Sigmoid colon (tissue), 7 donors: ENCODE data around the gene ZNF366. TPM values are rescaled to one million over a fixed set of nuclear protein-coding genes. Genes with fewer than 3 reads are reported as not detected.

Experiments used
- DNase-seq: peaks from one replicate; pipeline ENCODE4 v3.0.0-alpha.2; 2019
- H3K27ac ChIP-seq, 4 donors: fragments of 200-600 bp; sonication (generic); one replicate each; pipeline ENCODE4 v1.5.1; 2016 to 2019; ENCODE audit warnings: mild to moderate bottlenecking in 1 of 4
- H3K27me3 ChIP-seq, 3 donors: fragments of 200-600 bp; sonication (generic); one replicate each; pipeline ENCODE4 v1.5.1; 2019; ENCODE audit warnings: mild to moderate bottlenecking in 1 of 3
- H3K36me3 ChIP-seq, 4 donors: fragments of 200-600 bp; sonication (generic); one replicate each; pipeline ENCODE4 v1.5.1; 2016 to 2019
- H3K4me1 ChIP-seq, 4 donors: fragments of 200-600 bp; sonication (generic); one replicate each; pipeline ENCODE4 v1.5.1; 2017 to 2019
- H3K4me3 ChIP-seq, 4 donors: fragments of 200-600 bp; sonication (generic); one replicate each; pipeline ENCODE4 v1.5.1; 2017 to 2019; ENCODE audit warnings: mild to moderate bottlenecking in 2 of 4, moderate library complexity in 1 of 4
- H3K9me3 ChIP-seq, 4 donors: fragments of 200-600 bp in 3 of 4; sonication (generic) in 3 of 4; one replicate each; pipeline versions ENCODE4 v1.5.1 to v1.6.1; 2013 to 2019
- CTCF ChIP-seq, 4 experiments: fragments of 450-650 bp in 3 of 4; fragments of 200-600 bp in 1 of 4; IDR thresholded peaks; one replicate each; pipeline ENCODE4 v1.5.1; 2016 to 2019; ENCODE audit warnings: antibody characterized with exemption in 4 of 4, mild to moderate bottlenecking in 3 of 4, moderate library complexity in 2 of 4
- EP300 ChIP-seq, 4 donors: sonication (generic); formaldehyde crosslinking; IDR thresholded peaks; one replicate each; pipeline ENCODE4 v1.6.1; 2017; ENCODE audit warnings: antibody characterized with exemption in 4 of 4
- POLR2A ChIP-seq, 2 donors: fragments of 450-650 bp; IDR thresholded peaks; one replicate each; pipeline ENCODE4 v1.6.1; 2016; ENCODE audit warnings: antibody characterized with exemption in 2 of 2, mild to moderate bottlenecking in 2 of 2, moderate library complexity in 2 of 2
- POLR2AphosphoS5 ChIP-seq, 4 donors: sonication (generic); formaldehyde crosslinking; IDR thresholded peaks; one replicate each; pipeline ENCODE4 v1.6.1; 2017; ENCODE audit warnings: antibody characterized with exemption in 4 of 4
- WGBS, 2 donors: extraction: QIAGEN DNeasy Blood & Tissue Kit; methylation state at CpG; one replicate each; pipeline ENCODE4 v1.1.7; 2013; 5-methylcytosine and 5-hydroxymethylcytosine counted together
- intact Hi-C: fragments of 100-400 bp; cut with DNase I; formaldehyde crosslinking; loops from one replicate; pipeline ENCODE4 v1.15.1; 2023
- polyA plus RNA-seq, 3 donors: library from polyadenylated mRNA; stranded (reverse); fragments of 200-250 nt; gene quantifications; one replicate each; pipeline ENCODE4 v1.2.3, GENCODE V29; 2013
- total RNA-seq, 4 donors: library from RNA; depleted of rRNA; stranded (reverse); fragments of >200 nt; gene quantifications; one replicate each; pipeline ENCODE4 v1.1.0, GENCODE V29; 2016
- donor health status: healthy with polysubstance abuse.
- donor health status: Bipolar disorder and iron deficiency.
- donor health status: healthy.

Gene ZNF366
- total and polyA plus RNA-seq, 7 donors: 0.46 to 3.9 (median 1.8) TPM

- H3K4me1 ChIP-seq: no peaks in the 10 kb centered on the region
- H3K9me3 ChIP-seq: no peaks in the 10 kb centered on the region
- DNase-seq: no peak
- intact Hi-C loops: no loop called here
- no peaks in the 10 kb centered on the region for H3K27me3 ChIP-seq
- no peak overlapping the region for H3K4me3 ChIP-seq
- no peaks in the 10 kb centered on the region for H3K36me3 ChIP-seq
- H3K27ac ChIP-seq: no peak overlapping the region
- 89 to 98% methylated on average over 7 of the region's 7 CpGs for WGBS, 2 donors
- TF ChIP-seq POLR2A (IDR thresholded peaks at IDR 0.05) (no peak), CTCF (IDR thresholded peaks at IDR 0.05) (no peak), POLR2AphosphoS5 (IDR thresholded peaks at IDR 0.05) (no peak), EP300 (IDR thresholded peaks at IDR 0.05) (no peak)
These were observed 33.7 kb upstream of the ZNF366 start for GRCh38 chr5:72540759-72541438.

- no peaks in the 10 kb centered on the region for H3K9me3 ChIP-seq
- H3K27ac ChIP-seq: no peak overlapping the region
- intact Hi-C loops: no loop called here
- no peak overlapping the region for H3K4me3 ChIP-seq
- no peak for DNase-seq
- TF ChIP-seq POLR2AphosphoS5 (IDR thresholded peaks at IDR 0.05) (no peak), CTCF (IDR thresholded peaks at IDR 0.05) (no peak), EP300 (IDR thresholded peaks at IDR 0.05) (no peak), POLR2A (IDR thresholded peaks at IDR 0.05) (no peak)
- H3K27me3 ChIP-seq: no peaks in the 10 kb centered on the region
- no peaks in the 10 kb centered on the region for H3K36me3 ChIP-seq
- H3K4me1 ChIP-seq: no peaks in the 10 kb centered on the region
These were observed 32.5 kb upstream of the ZNF366 start for GRCh38 chr5:72539726-72540125.

- no peak for DNase-seq
- TF ChIP-seq EP300 (IDR thresholded peaks at IDR 0.05) (no peak), CTCF (IDR thresholded peaks at IDR 0.05) (no peak), POLR2AphosphoS5 (IDR thresholded peaks at IDR 0.05) (no peak), POLR2A (IDR thresholded peaks at IDR 0.05) (no peak)
- no peak overlapping the region for H3K27ac ChIP-seq
- no peaks in the 10 kb centered on the region for H3K36me3 ChIP-seq
- H3K9me3 ChIP-seq: no peaks in the 10 kb centered on the region
- H3K4me1 ChIP-seq: no peaks in the 10 kb centered on the region
- 7 to 32% methylated on average over 1 of the region's 1 CpG for WGBS, 2 donors
- no peaks in the 10 kb centered on the region for H3K27me3 ChIP-seq
- H3K4me3 ChIP-seq: no peak overlapping the region
- intact Hi-C loops: no loop called here
These were observed 31.8 kb upstream of the ZNF366 start for GRCh38 chr5:72539038-72539437.

- H3K9me3 ChIP-seq: no peaks in the 10 kb centered on the region
- H3K27ac ChIP-seq: no peak overlapping the region
- intact Hi-C loops: no loop called here
- no peak overlapping the region for H3K4me3 ChIP-seq
- 41 to 66% methylated on average over 5 of the region's 5 CpGs for WGBS, 2 donors
- H3K36me3 ChIP-seq: no peaks in the 10 kb centered on the region
- no peaks in the 10 kb centered on the region for H3K27me3 ChIP-seq
- TF ChIP-seq POLR2A (IDR thresholded peaks at IDR 0.05): no peak
- TF ChIP-seq CTCF (IDR thresholded peaks at IDR 0.05): no peak
- TF ChIP-seq EP300 (IDR thresholded peaks at IDR 0.05): no peak
- TF ChIP-seq POLR2AphosphoS5 (IDR thresholded peaks at IDR 0.05): no peak
- no peaks in the 10 kb centered on the region for H3K4me1 ChIP-seq
- DNase-seq: no peak
These were observed 30.0 kb upstream of the ZNF366 start for GRCh38 chr5:72537166-72537565.
